ENCODE results near the gene ACSS3.

The ACSS3 gene

GRCh38 chr12:81221681-81222080, 143.8 kb downstream of the ACSS3 start:
- no peak for DNase-seq (ENCODE audit: extremely low read depth in 1 of 2, low read depth in 1 of 2)

- DNase-seq (ENCODE audit: extremely low read depth in 1 of 2, low read depth in 1 of 2), result no peak
Observed at GRCh38 chr12:81222846-81223592, 145.1 kb downstream of the ACSS3 start.

DNA sequence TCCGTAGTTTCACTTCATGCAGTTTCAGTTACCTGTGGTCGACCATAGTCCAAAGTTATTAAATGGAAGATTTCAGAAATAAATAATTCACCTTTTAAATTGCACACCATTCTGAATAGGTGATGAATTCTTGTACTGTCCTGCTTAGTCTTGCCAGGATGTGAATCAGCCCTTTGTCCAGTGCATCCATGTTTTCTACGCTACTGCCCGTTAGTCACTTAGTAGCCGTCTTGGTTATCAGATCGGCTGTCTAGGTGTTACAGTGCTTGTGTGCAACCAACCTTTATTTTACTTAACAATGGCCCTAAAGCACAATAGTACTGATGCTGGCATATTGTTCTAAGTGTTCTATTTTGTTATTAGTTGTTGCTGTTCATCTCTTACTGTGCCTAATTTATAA, 146.7 kb downstream of the ACSS3 start:
- DNase-seq (ENCODE audit: extremely low read depth in 1 of 2, low read depth in 1 of 2), result no peak

- no peak for DNase-seq (ENCODE audit: extremely low read depth in 1 of 2, low read depth in 1 of 2)
Observed at GRCh38 chr12:81229759-81230158, 151.9 kb downstream of the ACSS3 start.

DNA sequence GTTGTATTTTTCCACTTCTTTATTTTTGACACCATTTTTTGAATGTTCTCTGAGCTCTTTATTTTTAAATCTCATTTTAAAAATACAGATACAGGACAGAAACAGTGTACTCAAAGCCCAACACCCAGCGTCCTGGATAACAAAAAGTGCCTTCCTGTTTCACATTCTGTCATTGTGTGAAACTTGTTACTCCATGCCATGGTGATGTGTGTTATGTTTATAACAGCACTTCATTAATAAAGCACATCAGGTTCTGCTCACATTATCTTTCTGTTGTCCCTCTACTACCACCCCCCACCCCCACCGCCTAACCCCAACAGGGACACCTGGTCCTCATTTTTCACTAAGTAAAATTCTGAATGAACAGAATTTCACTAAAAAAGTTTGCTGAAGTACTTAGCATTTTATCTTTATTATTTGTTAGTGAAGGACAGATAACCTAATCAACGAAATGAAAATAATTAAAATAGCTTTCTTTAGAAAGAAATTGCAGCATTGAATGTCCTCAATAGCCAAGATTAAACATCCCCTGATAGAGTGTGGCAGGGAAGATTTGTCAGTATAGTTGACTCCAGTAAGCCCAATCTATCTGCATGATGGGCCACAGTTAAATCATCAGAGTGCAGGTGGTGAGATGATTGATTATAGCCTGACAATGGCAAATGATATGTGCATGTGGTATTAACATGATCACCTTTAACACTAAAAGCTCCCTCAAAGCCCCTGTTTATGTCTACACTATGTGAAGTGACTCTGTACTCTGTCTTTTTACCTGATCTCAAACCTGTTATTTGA, 153.9 kb downstream of the ACSS3 start:
- no peak for DNase-seq (ENCODE audit: extremely low read depth in 1 of 2, low read depth in 1 of 2)

DNA sequence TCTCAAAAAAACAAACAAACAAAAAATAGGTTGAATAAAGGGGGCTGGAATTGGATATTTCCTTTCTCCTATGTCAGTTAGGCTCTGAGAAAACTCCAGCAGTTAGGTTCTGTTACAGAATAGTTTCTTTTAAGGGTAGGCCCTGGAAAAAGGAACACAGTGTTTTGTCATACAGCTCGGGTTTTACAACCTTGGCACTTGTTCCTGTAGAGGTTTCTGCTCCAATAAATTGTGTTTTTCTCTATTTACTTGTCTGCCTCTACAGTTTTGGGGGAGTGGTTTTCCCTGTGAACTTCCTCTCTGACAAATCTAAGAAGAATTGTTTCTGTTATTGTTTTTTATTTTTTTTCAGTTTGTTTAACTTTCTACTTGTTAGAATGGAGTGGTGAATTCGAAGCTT, 167.6 kb downstream of the ACSS3 start:
- no peak for DNase-seq (ENCODE audit: extremely low read depth in 1 of 2, low read depth in 1 of 2)

GRCh38 chr12:81245907-81246570, 168.2 kb downstream of the ACSS3 start:
- DNase-seq (ENCODE audit: extremely low read depth in 1 of 2, low read depth in 1 of 2), result no peak

DNA sequence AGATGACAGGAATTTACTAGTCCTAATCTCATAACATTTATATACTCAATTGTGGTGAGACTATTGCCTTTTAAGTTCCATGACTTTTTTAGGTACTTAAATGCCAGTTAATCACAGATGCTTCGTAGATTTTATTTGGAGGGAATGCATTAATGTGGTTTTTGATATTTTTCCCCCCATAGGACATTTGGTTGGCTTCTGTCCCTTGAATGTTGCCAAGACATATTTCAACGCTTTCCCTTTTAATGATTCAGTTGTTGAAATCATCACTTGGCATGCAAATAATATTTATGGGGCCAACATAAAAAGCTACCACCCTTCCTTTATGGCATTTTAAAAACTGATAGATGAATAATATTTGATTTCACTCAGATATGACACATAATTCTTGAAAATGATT, 172.1 kb downstream of the ACSS3 start:
- DNase-seq (ENCODE audit: extremely low read depth in 1 of 2, low read depth in 1 of 2), result no peak

- no peak for DNase-seq (ENCODE audit: extremely low read depth in 1 of 2, low read depth in 1 of 2)
Observed at GRCh38 chr12:81252228-81252627, 174.3 kb downstream of the ACSS3 start.

DNA sequence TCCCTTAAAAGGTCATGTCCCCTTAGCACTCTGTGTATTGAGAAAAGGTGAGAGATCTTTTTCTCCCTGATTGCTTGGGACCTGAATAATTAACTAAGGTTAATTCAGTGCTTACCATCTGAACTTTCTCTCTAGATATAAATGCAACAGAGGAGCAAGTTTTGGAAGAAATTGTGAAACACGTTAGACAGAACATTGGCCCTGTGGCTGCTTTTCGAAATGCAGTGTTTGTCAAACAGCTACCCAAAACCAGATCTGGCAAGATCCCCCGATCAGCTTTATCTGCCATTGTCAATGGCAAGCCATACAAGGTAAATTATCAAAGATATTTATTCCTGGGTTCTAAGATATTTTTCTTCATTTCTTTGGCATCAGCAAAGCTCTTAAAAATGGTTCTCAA, 175.5 kb downstream of the ACSS3 start:
- DNase-seq (ENCODE audit: extremely low read depth in 1 of 2, low read depth in 1 of 2), result no peak

DNA sequence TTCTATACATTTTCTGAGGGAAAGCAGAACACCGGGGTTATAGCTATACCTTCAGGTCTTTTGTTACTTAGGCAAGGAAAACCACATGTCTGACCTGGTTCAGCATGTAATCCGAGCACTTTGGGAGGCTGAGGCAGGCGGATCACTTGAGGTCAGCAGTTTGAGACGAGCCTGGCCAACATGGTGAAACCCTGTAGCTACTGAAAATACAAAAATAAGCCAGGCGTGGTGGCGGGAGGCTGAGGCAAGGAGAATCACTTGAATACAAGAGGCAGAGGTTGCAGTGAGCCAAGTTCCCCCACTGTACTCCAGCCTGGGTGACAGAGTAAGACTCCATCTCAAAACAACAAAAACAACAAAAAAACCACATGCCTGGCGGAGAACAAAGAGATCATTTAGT, 177.6 kb downstream of the ACSS3 start:
- DNase-seq (ENCODE audit: extremely low read depth in 1 of 2, low read depth in 1 of 2), result no peak

GRCh38 chr12:81255947-81256346, 178.1 kb downstream of the ACSS3 start:
- DNase-seq (ENCODE audit: extremely low read depth in 1 of 2, low read depth in 1 of 2), result no peak

GRCh38 chr12:81257947-81258551, 180.2 kb downstream of the ACSS3 start:
- DNase-seq (ENCODE audit: extremely low read depth in 1 of 2, low read depth in 1 of 2), result no peak

- no peak for DNase-seq (ENCODE audit: extremely low read depth in 1 of 2, low read depth in 1 of 2)
Observed at GRCh38 chr12:81259360-81259759, 181.5 kb downstream of the ACSS3 start.

GRCh38 chr12:81261508-81262207, 183.8 kb downstream of the ACSS3 start:
- no peak for DNase-seq (ENCODE audit: extremely low read depth in 1 of 2, low read depth in 1 of 2)

GRCh38 chr12:81263072-81263471, 185.2 kb downstream of the ACSS3 start:
- no peak for DNase-seq (ENCODE audit: extremely low read depth in 1 of 2, low read depth in 1 of 2)

DNA sequence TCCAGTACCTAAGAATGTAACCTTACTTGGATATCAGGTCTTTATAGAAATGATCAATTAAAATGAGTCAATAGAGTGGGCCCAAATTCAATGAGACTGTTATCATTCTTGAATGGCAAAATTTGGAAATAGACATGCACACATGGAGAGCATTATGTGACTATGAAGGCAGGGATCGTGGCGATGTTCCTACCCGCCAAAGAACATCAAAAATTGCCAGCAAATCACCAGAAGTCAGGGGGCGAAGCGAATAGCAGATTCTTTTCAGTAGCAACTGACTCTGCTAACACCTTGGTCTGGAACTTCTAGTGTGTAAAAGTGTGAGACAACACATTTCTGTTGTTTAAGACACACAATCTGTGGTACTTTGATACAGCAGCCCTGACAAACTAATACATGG, 192.5 kb downstream of the ACSS3 start:
- no peak for DNase-seq (ENCODE audit: extremely low read depth in 1 of 2, low read depth in 1 of 2)

DNA sequence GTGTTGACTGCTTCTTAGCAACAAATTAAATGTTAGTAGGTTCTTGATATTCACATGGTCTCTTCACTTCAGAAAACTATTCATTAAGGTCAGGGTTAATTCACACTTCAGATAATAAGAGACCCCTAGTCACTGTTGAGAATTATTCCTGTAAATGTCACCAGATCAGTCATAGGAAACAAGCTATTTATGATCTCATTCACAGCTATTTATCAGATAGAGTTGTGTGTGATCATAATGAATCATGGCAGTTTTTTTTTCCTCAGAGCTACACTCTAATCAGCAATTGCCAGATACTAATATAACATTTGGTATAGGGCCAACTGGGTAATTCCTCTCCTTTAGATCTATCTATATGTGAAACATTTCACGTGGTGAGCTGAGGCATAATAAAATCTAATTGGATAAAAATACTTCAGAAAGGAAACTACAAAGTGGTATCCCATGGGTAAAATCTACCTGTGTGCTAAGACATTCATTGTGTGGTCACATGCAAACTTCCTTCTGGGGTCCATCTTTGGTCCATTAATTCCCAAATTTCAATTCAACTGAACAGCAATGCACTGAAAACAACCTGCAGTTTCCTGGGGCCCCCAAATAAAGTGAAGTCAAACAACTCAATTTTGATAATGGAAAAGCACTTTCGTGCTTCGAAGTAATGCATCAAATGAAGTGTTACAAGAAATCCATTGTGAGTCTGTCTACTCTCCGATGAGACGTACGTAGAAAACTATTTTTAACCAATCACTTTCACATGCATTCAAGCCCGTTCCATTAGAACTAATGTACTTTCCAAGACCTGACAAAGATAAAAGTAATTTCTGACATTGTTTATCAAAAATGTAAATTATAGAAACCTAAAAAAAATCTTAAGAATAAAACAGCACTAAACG, 197.0 kb downstream of the ACSS3 start:
- DNase-seq (ENCODE audit: extremely low read depth in 1 of 2, low read depth in 1 of 2), result no peak

DNA sequence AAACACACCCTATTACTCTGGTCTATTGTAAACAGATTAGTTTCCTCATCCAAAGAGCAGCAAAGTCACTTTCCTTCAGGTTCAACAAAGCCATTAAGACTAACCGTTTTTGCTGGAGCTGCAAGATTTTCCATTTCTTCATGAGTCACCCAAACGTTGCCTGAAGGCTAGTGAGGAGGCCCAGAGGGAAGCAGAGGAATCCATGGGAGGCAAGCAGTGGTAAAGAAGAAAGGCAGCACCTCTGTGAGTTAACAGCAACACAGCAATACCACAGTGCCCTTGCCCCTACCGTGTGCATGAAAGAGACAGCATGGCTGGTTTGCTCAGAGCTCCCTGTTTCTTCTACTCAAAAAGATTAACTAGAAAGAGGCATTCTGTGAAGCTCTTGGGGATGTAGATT, 206.3 kb downstream of the ACSS3 start:
- no peak for DNase-seq (ENCODE audit: extremely low read depth in 1 of 2, low read depth in 1 of 2)

DNA sequence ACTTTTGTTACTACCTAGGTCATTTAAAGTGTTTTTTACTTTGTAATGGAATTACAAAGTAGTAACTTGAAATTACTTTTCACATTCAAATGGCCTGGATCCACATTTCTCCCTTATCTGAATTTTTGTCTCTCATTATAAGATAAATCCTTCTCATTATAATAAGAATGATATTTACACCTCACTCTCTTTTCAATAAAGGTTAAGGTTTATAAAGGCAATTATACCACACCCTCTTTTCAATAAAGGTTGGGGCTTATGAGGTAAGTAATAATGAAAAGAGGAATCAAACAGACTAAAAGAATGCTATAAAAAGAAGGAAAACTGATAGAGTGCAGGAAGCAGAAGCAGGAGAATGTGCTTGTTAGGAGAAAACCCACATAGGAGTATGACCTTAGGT, 210.8 kb downstream of the ACSS3 start:
- DNase-seq (ENCODE audit: extremely low read depth in 1 of 2, low read depth in 1 of 2), result no peak
